SK-N-SH (cell line): ENCODE results near the gene FKBP8. TPM values are rescaled to one million over a fixed set of nuclear protein-coding genes. Genes with fewer than 3 reads are reported as not detected.

Experiments
- CTCF ChIA-PET: fragments of 300-600, 350-600 bp; formaldehyde crosslinking; extraction: SDS; loops from one replicate; lab custom pipeline; 2021; lab: Yijun Ruan, JAX
- POLR2A ChIA-PET: fragments of 350-600 bp; sonication (Branson Sonifier 250); formaldehyde crosslinking; extraction: SDS; loops from one replicate; lab custom pipeline; 2020; ENCODE audit warnings: antibody characterized with exemption, inconsistent platforms; lab: Yijun Ruan, JAX
- DNase-seq: peaks from one replicate; pipeline ENCODE4 v3.0.0; 2012
- H2AFZ ChIP-seq: fragments of 200-600 bp; sonication (generic); 2 replicates; pipeline ENCODE4 v1.8.1; 2016; ENCODE audit warnings: antibody characterized with exemption, mild to moderate bottlenecking, low read depth
- H3F3A ChIP-seq: fragments of 200-600 bp; sonication (generic); replicated peaks from 2 replicates; pipeline ENCODE3; 2016; ENCODE audit warnings: antibody characterized with exemption, mild to moderate bottlenecking; ENCODE audit not compliant: insufficient read depth
- H3K27ac ChIP-seq, 2 experiments: fragments of 200-500 bp in 1 of 2; fragments of 200-600 bp in 1 of 2; sonication (Bioruptor generic) in 1 of 2; sonication (generic), shearing (Covaris generic) in 1 of 2; 2 replicates each; pipeline versions ENCODE4 v1.5.1 to v1.6.1; 2014 to 2016; ENCODE audit warnings: low read depth in 2 of 2, inconsistent platforms in 1 of 2, low read length in 1 of 2, mild to moderate bottlenecking in 1 of 2, mixed read lengths in 1 of 2
- H3K27me3 ChIP-seq: fragments of 200-600 bp; sonication (generic), shearing (Covaris generic); 2 replicates; pipeline ENCODE4 v1.6.1; 2016; ENCODE audit warnings: mixed run types; ENCODE audit not compliant: insufficient read depth
- H3K36me3 ChIP-seq, 2 experiments: fragments of 200-500 bp in 1 of 2; fragments of 200-600 bp in 1 of 2; sonication (Bioruptor generic) in 1 of 2; sonication (generic) in 1 of 2; replicated peaks in 1 of 2; 2 replicates each; pipeline versions ENCODE3 to v1.5.1; 2014 to 2016; ENCODE audit warnings: low read length in 1 of 2, mild to moderate bottlenecking in 1 of 2; ENCODE audit not compliant: insufficient read depth in 2 of 2, control insufficient read depth in 1 of 2
- H3K4me1 ChIP-seq, 2 experiments: fragments of 200-500 bp in 1 of 2; fragments of 200-600 bp in 1 of 2; sonication (Bioruptor generic) in 1 of 2; sonication (generic), shearing (Covaris generic) in 1 of 2; 2 replicates each; pipeline versions ENCODE4 v1.5.1 to v1.6.1; 2014 to 2016; ENCODE audit warnings: low read depth in 1 of 2, low read length in 1 of 2, mixed run types in 1 of 2; ENCODE audit not compliant: insufficient read depth in 2 of 2, control insufficient read depth in 1 of 2
- H3K4me2 ChIP-seq: fragments of 200-600 bp; sonication (generic), shearing (Covaris generic); 2 replicates; pipeline ENCODE4 v1.6.1; 2017; ENCODE audit warnings: mixed run types
- H3K4me3 ChIP-seq, 2 experiments: fragments of 200-500 bp in 1 of 2; fragments of 200-600 bp in 1 of 2; sonication (Bioruptor generic) in 1 of 2; sonication (generic), shearing (Covaris generic) in 1 of 2; 2 replicates each; pipeline versions ENCODE4 v1.5.1 to v1.8.1; 2014 to 2016; ENCODE audit warnings: low read depth in 2 of 2, inconsistent platforms in 1 of 2, low read length in 1 of 2, mild to moderate bottlenecking in 1 of 2, mixed read lengths in 1 of 2, moderate library complexity in 1 of 2
- H3K79me2 ChIP-seq: fragments of 200-600 bp; sonication (generic); 2 replicates; pipeline ENCODE4 v1.8.1; 2017; ENCODE audit warnings: mild to moderate bottlenecking; ENCODE audit not compliant: insufficient read depth
- H3K9ac ChIP-seq: fragments of 200-600 bp; sonication (generic); 2 replicates; pipeline ENCODE4 v1.6.1; 2017; ENCODE audit warnings: mixed run types
- H3K9me2 ChIP-seq: fragments of 200-600 bp; sonication (generic); 2 replicates; pipeline ENCODE4 v1.6.1; 2017; ENCODE audit warnings: mixed run types
- H3K9me3 ChIP-seq: fragments of 200-600 bp; sonication (generic); 2 replicates; pipeline ENCODE4 v1.6.1; 2017; ENCODE audit warnings: mixed run types, mild to moderate bottlenecking, moderate library complexity
- H4K20me1 ChIP-seq: fragments of 200-600 bp; sonication (generic); 2 replicates; pipeline ENCODE4 v1.6.1; 2017; ENCODE audit warnings: mild to moderate bottlenecking, mixed run types; ENCODE audit not compliant: insufficient read depth
- ELF1 ChIP-seq: IDR thresholded peaks from 2 replicates; pipeline ENCODE4 v1.4.0; 2012
- EP300 ChIP-seq, 2 experiments: IDR thresholded peaks; 2 replicates each; pipeline versions ENCODE4 v1.4.0 to v1.6.1; 2012; ENCODE audit warnings: borderline replicate concordance in 1 of 2, low read depth in 1 of 2, low read length in 1 of 2
- EZH2phosphoT487 ChIP-seq: fragments of 200-600 bp; sonication (generic); IDR thresholded peaks from 2 replicates; pipeline ENCODE4 v1.6.1; 2017; ENCODE audit warnings: low read depth, mixed run types, mild to moderate bottlenecking, antibody characterized with exemption, moderate library complexity, borderline replicate concordance
- FOSL2 ChIP-seq: IDR thresholded peaks from 2 replicates; pipeline ENCODE4 v1.4.0; 2012; ENCODE audit warnings: low read depth, mild to moderate bottlenecking, moderate library complexity, borderline replicate concordance
- FOXJ3 ChIP-seq: sonication (generic); formaldehyde crosslinking; IDR thresholded peaks from 2 replicates; pipeline ENCODE4 v1.5.1; 2020; ENCODE audit warnings: mild to moderate bottlenecking, missing genetic modification reagents
- FOXM1 ChIP-seq: IDR thresholded peaks from 2 replicates; pipeline ENCODE4 v1.4.0; 2012; ENCODE audit warnings: low read depth, mild to moderate bottlenecking
- GABPA ChIP-seq: IDR thresholded peaks from 2 replicates; pipeline ENCODE4 v1.4.0; 2012; ENCODE audit warnings: low read depth, mild to moderate bottlenecking
- GATA2 ChIP-seq: sonication (generic); formaldehyde crosslinking; IDR thresholded peaks from 2 replicates; pipeline ENCODE4 v1.5.0; 2020; ENCODE audit warnings: mild to moderate bottlenecking, missing genetic modification reagents
- JUND ChIP-seq: IDR thresholded peaks from 2 replicates; pipeline ENCODE4 v1.4.0; 2012
- NFIC ChIP-seq: IDR thresholded peaks from 2 replicates; pipeline ENCODE4 v1.4.0; 2012; ENCODE audit warnings: borderline replicate concordance
- PBX3 ChIP-seq: IDR thresholded peaks from 2 replicates; pipeline ENCODE4; 2012
- RCOR1 ChIP-seq: fragments of 150-350 bp; IDR thresholded peaks from 2 replicates; pipeline ENCODE4 v1.6.1; 2017; ENCODE audit warnings: antibody characterized with exemption, low read length
- RFX5 ChIP-seq: IDR thresholded peaks from 2 replicates; pipeline ENCODE4 v1.6.1; 2012; ENCODE audit warnings: mild to moderate bottlenecking, improper control_type of control experiment, low read length
- SIN3A ChIP-seq: IDR thresholded peaks from 2 replicates; pipeline ENCODE4 v1.6.1; 2012; ENCODE audit warnings: low read depth, mild to moderate bottlenecking, low read length, moderate library complexity, borderline replicate concordance
- SMC3 ChIP-seq: IDR thresholded peaks from 2 replicates; pipeline ENCODE4 v1.6.1; 2012; ENCODE audit warnings: low read depth, low read length, improper control_type of control experiment
- TEAD4 ChIP-seq: IDR thresholded peaks from 2 replicates; pipeline ENCODE4 v1.4.0; 2012; ENCODE audit warnings: mild to moderate bottlenecking, borderline replicate concordance; ENCODE audit not compliant: insufficient read depth
- YY1 ChIP-seq: IDR thresholded peaks from 2 replicates; pipeline ENCODE4 v1.4.0; 2012; ENCODE audit warnings: low read depth, mild to moderate bottlenecking
- ZBTB33 ChIP-seq: IDR thresholded peaks from 2 replicates; pipeline ENCODE4 v1.4.0; 2012; ENCODE audit warnings: low read depth, borderline replicate concordance
- WGBS: methylation state at CpG from one replicate; pipeline ENCODE4 v1.1.6; 2017; ENCODE audit warnings: low lambda C conversion rate; 5-methylcytosine and 5-hydroxymethylcytosine counted together
- polyA plus RNA-seq, 3 experiments: library from polyadenylated mRNA; depleted of rRNA; stranded (reverse); fragments of >200 nt; gene quantifications; 2 replicates each; pipeline ENCODE4 v1.2.3, GENCODE V29; 2012
- TF ChIP-seq, protein P1 (sequence below): fragments of 200-600 bp; sonication (generic); IDR thresholded peaks from 2 replicates; pipeline ENCODE4 v1.6.1; 2017; ENCODE audit warnings: antibody characterized with exemption, mild to moderate bottlenecking, moderate library complexity
- TF ChIP-seq, protein P2 (sequence below): IDR thresholded peaks from 2 replicates; pipeline ENCODE4 v1.4.0; 2012; ENCODE audit warnings: low read depth, borderline replicate concordance

FKBP8 gene
- polyA plus RNA-seq, 1 of the 3 experiments (the other 2 are of a cell fraction) = 273 TPM

GRCh38 chr19:18510216-18510615 is 33.2 kb downstream of the FKBP8 start:
- peaks cover 0 to 37% of the 10 kb centered on the region in 2 experiments; a peak in 1 of 4 replicates for H3K4me1 ChIP-seq
- H3K36me3 ChIP-seq = no peaks in the 10 kb centered on the region
- POLR2A ChIA-PET = interaction anchor here (0.8 kb wide), 1 partner anchor 10 kb away, joined by 3 read pairs; no protein-coding TSS in a partner anchor
- WGBS = 96% methylated on average over 7 of the region's 8 CpGs
- no peaks in the 10 kb centered on the region for H3K9me2 ChIP-seq
- no peaks in the 10 kb centered on the region for H3K27me3 ChIP-seq
- TF ChIP-seq SIN3A (no peak), EP300 (IDR thresholded peaks at IDR 0.05; ENCODE audit: borderline replicate concordance in 1 of 2, low read depth in 1 of 2, low read length in 1 of 2) (no peak), YY1 (no peak), ELF1 (no peak), ZBTB33 (no peak), PBX3 (no peak), RCOR1 (no peak), FOSL2 (no peak), SMC3 (no peak), NFIC (no peak)
- TF ChIP-seq, all 33 proteins: peak for 0
- no peak for DNase-seq
- Histone ChIP-seq H3K4me3 (no peak overlapping the region), H3F3A (no peaks in the 10 kb centered on the region), H3K4me2 (no peak overlapping the region), H3K27ac (no peak overlapping the region), H3K79me2 (peaks cover 98% of the 10 kb centered on the region), H2AFZ (no peak overlapping the region), H4K20me1 (peaks cover 100% of the 10 kb centered on the region), H3K9me3 (no peaks in the 10 kb centered on the region), H3K9ac (no peak overlapping the region)
- CTCF ChIA-PET = interaction anchor here (0.9 to 5.1 kb wide), 5 partner anchors 10 to 60 kb away, joined by 3 to 58 read pairs (median 7); partner anchors contain the start of gene ELL

GRCh38 chr19:18508585-18508984 is 34.8 kb downstream of the FKBP8 start:
- Histone ChIP-seq H3K27me3 (no peaks in the 10 kb centered on the region), H3K4me3 (no peak overlapping the region), H2AFZ (no peak overlapping the region), H3K9me3 (no peaks in the 10 kb centered on the region), H3K9me2 (no peaks in the 10 kb centered on the region), H4K20me1 (peaks cover 100% of the 10 kb centered on the region), H3K27ac (no peak overlapping the region; a peak in 1 of 4 replicates), H3K4me1 (peaks cover 0 to 53% of the 10 kb centered on the region in 2 experiments; a peak in 1 of 4 replicates), H3K36me3 (no peaks in the 10 kb centered on the region), H3F3A (no peaks in the 10 kb centered on the region), H3K4me2 (no peak overlapping the region), H3K9ac (no peak overlapping the region), H3K79me2 (peaks cover 98% of the 10 kb centered on the region)
- 94% methylated on average over 7 of the region's 7 CpGs for WGBS
- CTCF ChIA-PET = interaction anchor here (1.2 to 5.1 kb wide), 4 partner anchors 12 to 47 kb away, joined by 3 to 58 read pairs (median 8); partner anchors contain the start of gene ELL
- no peak for DNase-seq
- POLR2A ChIA-PET = interaction anchor here (0.9 kb wide), 2 partner anchors 10 to 12 kb away, joined by 3 read pairs; no protein-coding TSS in a partner anchor
- TF ChIP-seq EZH2phosphoT487 = no peak
- no peak for TF ChIP-seq NFIC
- TF ChIP-seq FOXJ3 (CRISPR knock-in tag) = no peak
- TF ChIP-seq GABPA = no peak
- TF ChIP-seq ELF1 = no peak
- TF ChIP-seq FOXM1 = no peak
- TF ChIP-seq FOSL2 = no peak
- TF ChIP-seq GATA2 = no peak
- no peak for TF ChIP-seq RCOR1
- TF ChIP-seq JUND = no peak
- TF ChIP-seq RFX5 = no peak
- no peak for TF ChIP-seq TEAD4
- no peak for TF ChIP-seq ZBTB33
- TF ChIP-seq, protein P1, sequence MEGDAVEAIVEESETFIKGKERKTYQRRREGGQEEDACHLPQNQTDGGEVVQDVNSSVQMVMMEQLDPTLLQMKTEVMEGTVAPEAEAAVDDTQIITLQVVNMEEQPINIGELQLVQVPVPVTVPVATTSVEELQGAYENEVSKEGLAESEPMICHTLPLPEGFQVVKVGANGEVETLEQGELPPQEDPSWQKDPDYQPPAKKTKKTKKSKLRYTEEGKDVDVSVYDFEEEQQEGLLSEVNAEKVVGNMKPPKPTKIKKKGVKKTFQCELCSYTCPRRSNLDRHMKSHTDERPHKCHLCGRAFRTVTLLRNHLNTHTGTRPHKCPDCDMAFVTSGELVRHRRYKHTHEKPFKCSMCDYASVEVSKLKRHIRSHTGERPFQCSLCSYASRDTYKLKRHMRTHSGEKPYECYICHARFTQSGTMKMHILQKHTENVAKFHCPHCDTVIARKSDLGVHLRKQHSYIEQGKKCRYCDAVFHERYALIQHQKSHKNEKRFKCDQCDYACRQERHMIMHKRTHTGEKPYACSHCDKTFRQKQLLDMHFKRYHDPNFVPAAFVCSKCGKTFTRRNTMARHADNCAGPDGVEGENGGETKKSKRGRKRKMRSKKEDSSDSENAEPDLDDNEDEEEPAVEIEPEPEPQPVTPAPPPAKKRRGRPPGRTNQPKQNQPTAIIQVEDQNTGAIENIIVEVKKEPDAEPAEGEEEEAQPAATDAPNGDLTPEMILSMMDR = no peak
- TF ChIP-seq, protein P2, sequence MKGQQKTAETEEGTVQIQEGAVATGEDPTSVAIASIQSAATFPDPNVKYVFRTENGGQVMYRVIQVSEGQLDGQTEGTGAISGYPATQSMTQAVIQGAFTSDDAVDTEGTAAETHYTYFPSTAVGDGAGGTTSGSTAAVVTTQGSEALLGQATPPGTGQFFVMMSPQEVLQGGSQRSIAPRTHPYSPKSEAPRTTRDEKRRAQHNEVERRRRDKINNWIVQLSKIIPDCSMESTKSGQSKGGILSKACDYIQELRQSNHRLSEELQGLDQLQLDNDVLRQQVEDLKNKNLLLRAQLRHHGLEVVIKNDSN = no peak
